ENCODE measurements around the gene ZNF334.

Gene ZNF334

GRCh38 chr20:46512943-46513844, at the start of gene ZNF334:
TSS of gene ZNF334 (minus strand) at chr20:46513559. CDS start at chr20:46512102, 1,457 bp downstream.
- no peak within 1 kb of the TSS for H3K4me2 ChIP-seq (ENCODE audit: low read depth, low read length, poor library complexity, severe bottlenecking)
- H3K9me3 ChIP-seq (ENCODE audit: insufficient read depth, low read depth, low read length), result no peaks in the 10 kb centered on the region
- H3K4me3 ChIP-seq (ENCODE audit: low read length, poor library complexity, severe bottlenecking), result no peak within 1 kb of the TSS
- H4K20me1 ChIP-seq (ENCODE audit: insufficient read depth, low read length, poor library complexity, severe bottlenecking), result no peaks in the 10 kb centered on the region
- H3K27me3 ChIP-seq (ENCODE audit: insufficient read depth, low read length, poor library complexity, severe bottlenecking), result peaks cover 5% of the 10 kb centered on the region
- H2AFZ ChIP-seq (ENCODE audit: low read length), result no peak within 1 kb of the TSS
- no peaks in the 10 kb centered on the region for H3F3A ChIP-seq (ENCODE audit: low read depth)
- no peak within 1 kb of the TSS for H3K9ac ChIP-seq (ENCODE audit: low read depth, low read length, poor library complexity, severe bottlenecking)
- peaks cover 9% of the 10 kb centered on the region for H3K4me1 ChIP-seq (ENCODE audit: insufficient read depth, low read length, poor library complexity, severe bottlenecking)
- H3K9me2 ChIP-seq (replicated peaks; ENCODE audit: low read depth, low read length), result no peaks in the 10 kb centered on the region
- no peaks in the 10 kb centered on the region for H3K36me3 ChIP-seq (ENCODE audit: insufficient read depth, low read length)
- H3K79me2 ChIP-seq (ENCODE audit: insufficient read depth, low read length), result no peaks in the 10 kb centered on the region
- TF ChIP-seq CTCF (conservative IDR thresholded peaks at IDR 0.05; ENCODE audit: low read length) (no peak), EZH2phosphoT487 (IDR thresholded peaks at IDR 0.05; ENCODE audit: borderline replicate concordance) (no peak)

DNA sequence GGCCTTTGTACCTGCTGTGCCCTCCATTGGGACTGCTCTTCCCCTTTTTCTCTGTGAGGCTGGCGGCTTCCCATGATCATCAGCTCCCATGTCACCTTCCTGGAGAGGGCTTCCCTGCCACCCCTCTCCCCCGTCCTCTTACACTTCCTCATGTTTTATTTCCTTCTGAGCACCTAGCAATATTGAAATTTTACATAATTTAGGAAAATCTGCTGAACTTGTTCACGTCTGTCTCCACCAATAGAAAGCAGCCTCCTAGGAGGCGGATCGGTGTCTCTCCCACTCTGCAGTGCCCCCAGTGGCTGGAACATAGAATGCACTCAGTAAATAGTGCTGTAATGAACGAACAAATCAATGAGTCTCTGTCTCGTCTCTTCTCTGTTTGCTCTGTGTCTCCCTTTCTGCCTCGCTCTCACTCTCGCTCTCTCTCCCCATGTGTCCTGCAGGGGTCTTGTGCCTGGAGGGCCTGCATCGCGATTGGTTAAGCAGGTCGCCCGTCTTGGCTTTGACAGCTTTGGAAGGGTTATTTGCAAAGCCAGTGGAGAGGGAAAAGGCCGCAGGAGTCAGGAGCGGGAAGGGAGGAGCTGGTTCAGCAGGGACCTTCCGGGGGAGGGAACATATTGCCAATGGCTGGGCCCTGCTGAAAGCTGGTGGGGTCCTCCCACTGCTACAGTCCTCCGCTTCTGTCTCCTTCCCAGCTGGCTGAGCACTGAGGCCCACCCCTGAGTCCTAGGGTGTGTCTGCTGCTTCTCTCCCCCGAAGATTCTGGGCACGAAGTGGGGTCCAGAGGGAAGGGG, 49.2 kb upstream of the ZNF334 start:
- TF ChIP-seq EZH2phosphoT487 (IDR thresholded peaks at IDR 0.05; ENCODE audit: borderline replicate concordance), result no peak
- TF ChIP-seq CTCF (conservative IDR thresholded peaks at IDR 0.05; ENCODE audit: low read length), result peak; percentile 85
- peaks cover 42% of the 10 kb centered on the region for H3K4me1 ChIP-seq (ENCODE audit: insufficient read depth, low read length, poor library complexity, severe bottlenecking)
- H3K4me3 ChIP-seq (ENCODE audit: low read length, poor library complexity, severe bottlenecking), result peak overlapping the region; percentile 44
- no peaks in the 10 kb centered on the region for H4K20me1 ChIP-seq (ENCODE audit: insufficient read depth, low read length, poor library complexity, severe bottlenecking)
- peak overlapping the region; percentile 70 for H2AFZ ChIP-seq (ENCODE audit: low read length)
- no peaks in the 10 kb centered on the region for H3K36me3 ChIP-seq (ENCODE audit: insufficient read depth, low read length)
- H3K4me2 ChIP-seq (ENCODE audit: low read depth, low read length, poor library complexity, severe bottlenecking), result peak overlapping the region; percentile 59
- H3F3A ChIP-seq (ENCODE audit: low read depth), result no peaks in the 10 kb centered on the region
- H3K27me3 ChIP-seq (ENCODE audit: insufficient read depth, low read length, poor library complexity, severe bottlenecking), result no peaks in the 10 kb centered on the region
- H3K9ac ChIP-seq (ENCODE audit: low read depth, low read length, poor library complexity, severe bottlenecking), result peak overlapping the region; percentile 27
- H3K79me2 ChIP-seq (ENCODE audit: insufficient read depth, low read length), result no peaks in the 10 kb centered on the region
- H3K9me2 ChIP-seq (replicated peaks; ENCODE audit: low read depth, low read length), result no peaks in the 10 kb centered on the region
- H3K9me3 ChIP-seq (ENCODE audit: insufficient read depth, low read depth, low read length), result no peaks in the 10 kb centered on the region

DNA sequence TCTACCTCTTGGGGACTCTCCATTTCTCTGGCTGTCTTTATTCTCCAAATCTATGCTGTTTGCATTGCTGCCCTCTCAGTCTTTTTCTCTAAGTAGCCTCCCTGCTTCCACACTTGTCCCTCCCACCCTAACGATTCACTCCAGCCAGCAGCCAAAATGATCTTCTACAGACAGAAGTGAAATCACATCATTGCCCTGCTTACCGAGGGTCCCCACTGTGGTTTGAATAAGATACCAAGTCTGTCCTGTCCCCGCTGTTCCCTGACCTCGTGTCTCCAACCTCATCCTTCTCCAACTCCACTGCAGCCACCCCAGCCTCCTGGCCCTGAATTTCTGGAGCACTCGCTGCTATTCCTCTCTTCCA, 48.6 kb upstream of the ZNF334 start:
- Histone ChIP-seq H4K20me1 (ENCODE audit: insufficient read depth, low read length, poor library complexity, severe bottlenecking) (no peaks in the 10 kb centered on the region), H3K9me3 (ENCODE audit: insufficient read depth, low read depth, low read length) (no peaks in the 10 kb centered on the region), H3F3A (ENCODE audit: low read depth) (no peaks in the 10 kb centered on the region), H3K27me3 (ENCODE audit: insufficient read depth, low read length, poor library complexity, severe bottlenecking) (no peaks in the 10 kb centered on the region), H3K9ac (ENCODE audit: low read depth, low read length, poor library complexity, severe bottlenecking) (peak overlapping the region; percentile 27), H3K4me3 (ENCODE audit: low read length, poor library complexity, severe bottlenecking) (peak overlapping the region; percentile 44), H3K36me3 (ENCODE audit: insufficient read depth, low read length) (no peaks in the 10 kb centered on the region), H3K4me2 (ENCODE audit: low read depth, low read length, poor library complexity, severe bottlenecking) (peak overlapping the region; percentile 59), H2AFZ (ENCODE audit: low read length) (peak overlapping the region; percentile 70), H3K4me1 (ENCODE audit: insufficient read depth, low read length, poor library complexity, severe bottlenecking) (peaks cover 41% of the 10 kb centered on the region), H3K9me2 (replicated peaks; ENCODE audit: low read depth, low read length) (no peaks in the 10 kb centered on the region), H3K79me2 (ENCODE audit: insufficient read depth, low read length) (no peaks in the 10 kb centered on the region)
- no peak for TF ChIP-seq CTCF (conservative IDR thresholded peaks at IDR 0.05; ENCODE audit: low read length)
- TF ChIP-seq EZH2phosphoT487 (IDR thresholded peaks at IDR 0.05; ENCODE audit: borderline replicate concordance), result no peak
